Hematopoietic multipotent progenitor cell (in vitro differentiated cells): ENCODE data around the gene PSME3. TPM values are rescaled to one million over a fixed set of nuclear protein-coding genes. Genes with fewer than 3 reads are reported as not detected.
"Not testable (repeated sequence)": the region's sequence is repeated elsewhere in the genome, so short reads cannot be mapped to it uniquely, and the experiment has no call there.

Experiments used
- DNase-seq, 3 donors: peaks; one replicate each; pipeline ENCODE4 v3.0.0-alpha.2; 2011 to 2015; ENCODE audit warnings: low read depth in 2 of 3, low spot score in 2 of 3
- total RNA-seq: library from RNA; depleted of rRNA; stranded (reverse); fragments of >200 nt; gene quantifications from one replicate; pipeline ENCODE4 v1.2.3, GENCODE V29; 2012

The PSME3 gene
- total RNA-seq, 1 donor, result 39.0 TPM

GRCh38 chr17:42849031-42849430 lies 15.8 kb downstream of the PSME3 start:
- DNase-seq, result no peak

GRCh38 chr17:42849451-42850181 lies 16.4 kb downstream of the PSME3 start:
- no peak for DNase-seq

GRCh38 chr17:42850954-42851353 lies 17.8 kb downstream of the PSME3 start, which contains the start of gene AOC3:
AOC3 (plus strand) TSS chr17:42851199; CDS start chr17:42851344, 145 bp downstream.
- no peak for DNase-seq

GRCh38 chr17:42851371-42852240 lies 18.4 kb downstream of the PSME3 start:
- DNase-seq, result not testable (repeated sequence)

GRCh38 chr17:42852351-42852750 lies 19.2 kb downstream of the PSME3 start:
- DNase-seq, result no peak

GRCh38 chr17:42853004-42853403 lies 19.8 kb downstream of the PSME3 start:
- no peak for DNase-seq

GRCh38 chr17:42853597-42853967 lies 20.4 kb downstream of the PSME3 start:
- no peak for DNase-seq

- no peak for DNase-seq
These were observed 21.0 kb downstream of the PSME3 start for GRCh38 chr17:42853968-42854790.

GRCh38 chr17:42855048-42855596 lies 21.9 kb downstream of the PSME3 start:
- DNase-seq, result no peak

- DNase-seq, result not testable (repeated sequence)
These were observed 22.9 kb downstream of the PSME3 start for GRCh38 chr17:42856093-42856492.

GRCh38 chr17:42856516-42856915 lies 23.3 kb downstream of the PSME3 start:
- DNase-seq, result not testable (repeated sequence)

GRCh38 chr17:42857389-42857788 lies 24.2 kb downstream of the PSME3 start:
- no peak for DNase-seq

- DNase-seq, result no peak
These were observed 32.5 kb downstream of the PSME3 start for GRCh38 chr17:42865638-42866094.

GRCh38 chr17:42866216-42866615 lies 33.0 kb downstream of the PSME3 start:
- DNase-seq, result no peak

- no peak for DNase-seq
These were observed 33.7 kb downstream of the PSME3 start for GRCh38 chr17:42866631-42867575.

- DNase-seq, result not testable (repeated sequence)
These were observed 34.6 kb downstream of the PSME3 start for GRCh38 chr17:42867694-42868261.

GRCh38 chr17:42868338-42868737 lies 35.1 kb downstream of the PSME3 start:
- DNase-seq, result no peak

- DNase-seq, result no peak
These were observed 38.5 kb downstream of the PSME3 start for GRCh38 chr17:42871647-42872046.
